Colonic mucosa (tissue), 4 donors: Measurements from ENCODE around the gene AZGP1. TPM values are rescaled to one million over a fixed set of nuclear protein-coding genes. Genes with fewer than 3 reads are reported as not detected.

Source experiments
- DNase-seq: peaks from one replicate; pipeline ENCODE4 v3.0.0-alpha.2; 2020
- H3K27ac ChIP-seq: fragments of 200-600 bp; one replicate; pipeline ENCODE4 v1.8.0; 2021
- H3K27me3 ChIP-seq: fragments of 200-600 bp; one replicate; pipeline ENCODE4 v1.8.0; 2021
- H3K36me3 ChIP-seq: fragments of 200-600 bp; one replicate; pipeline ENCODE4 v1.8.0; 2021
- H3K4me1 ChIP-seq: fragments of 200-600 bp; one replicate; pipeline ENCODE4 v1.8.0; 2021; ENCODE audit warnings: mild to moderate bottlenecking
- H3K4me3 ChIP-seq: fragments of 200-600 bp; one replicate; pipeline ENCODE4 v1.8.0; 2021
- H3K9ac ChIP-seq, 2 donors: one replicate each; pipeline ENCODE4 v1.7.0; 2013; ENCODE audit warnings: control low read depth in 2 of 2, low read depth in 2 of 2, low read length in 2 of 2
- H3K9me3 ChIP-seq: fragments of 200-600 bp; one replicate; pipeline ENCODE4 v1.8.0; 2021
- CTCF ChIP-seq: fragments of 200-600 bp; IDR thresholded peaks from one replicate; pipeline ENCODE4 v1.8.0; 2022; ENCODE audit warnings: antibody characterized with exemption, mild to moderate bottlenecking
- intact Hi-C: fragments of 100-400 bp; cut with DNase I; formaldehyde crosslinking; loops from one replicate; pipeline ENCODE4 v1.14.1; 2022
- total RNA-seq, 2 donors: library from RNA; stranded (reverse); fragmentation: NEBNext Ultra II Directional in 1 of 2; extraction: Animal tissue kit (Norgen Biotek cat#: 25700) in 1 of 2; gene quantifications; one replicate each; pipeline ENCODE4 v1.2.1, GENCODE V29; 2021
- donor health status: healthy.
- donor health status: DM: no; HTN: no; CAD: no.
- donor health status: DM: no; HTN: no; CAD: no.

Gene AZGP1
- total RNA-seq, 2 donors from 2014 or later = 2.5 to 4.6 TPM

GRCh38 chr7:100007887-100008286 lies 32.1 kb upstream of the AZGP1 start:
- Histone ChIP-seq H3K4me1 (peaks cover 1% of the 10 kb centered on the region), H3K36me3 (no peaks in the 10 kb centered on the region), H3K27ac (no peak overlapping the region), H3K9me3 (no peaks in the 10 kb centered on the region), H3K27me3 (no peaks in the 10 kb centered on the region), H3K9ac (no peak overlapping the region), H3K4me3 (no peak overlapping the region)
- no peak for DNase-seq
- no peak for TF ChIP-seq CTCF
- intact Hi-C loops = no loop called here

- Histone ChIP-seq H3K9ac (peak overlapping the region; percentile 30 to 62), H3K27me3 (no peaks in the 10 kb centered on the region), H3K36me3 (no peaks in the 10 kb centered on the region), H3K4me1 (no peaks in the 10 kb centered on the region), H3K4me3 (no peak overlapping the region), H3K27ac (peak overlapping the region; percentile 65), H3K9me3 (no peaks in the 10 kb centered on the region)
- peak; percentile 84 for DNase-seq
- TF ChIP-seq CTCF = no peak
- intact Hi-C loops = no loop called here
Measured at GRCh38 chr7:100003711-100004661, 28.2 kb upstream of the AZGP1 start.

- H3K36me3 ChIP-seq = no peaks in the 10 kb centered on the region
- no peaks in the 10 kb centered on the region for H3K4me1 ChIP-seq
- no peaks in the 10 kb centered on the region for H3K27me3 ChIP-seq
- H3K27ac ChIP-seq = peak overlapping the region; percentile 53
- H3K4me3 ChIP-seq = no peak overlapping the region
- intact Hi-C loops = no loop called here
- DNase-seq = no peak
- H3K9me3 ChIP-seq = no peaks in the 10 kb centered on the region
- H3K9ac ChIP-seq = peak overlapping the region in 1 of 2 donors; percentile 51
- no peak for TF ChIP-seq CTCF
Measured at GRCh38 chr7:100000239-100000638, 24.4 kb upstream of the AZGP1 start.

GRCh38 chr7:99997545-99998137 lies 21.8 kb upstream of the AZGP1 start:
- Histone ChIP-seq H3K4me1 (no peaks in the 10 kb centered on the region), H3K4me3 (peak overlapping the region; percentile 33), H3K9ac (peak overlapping the region; percentile 62 to 77), H3K27me3 (no peaks in the 10 kb centered on the region), H3K27ac (peak overlapping the region; percentile 74), H3K36me3 (no peaks in the 10 kb centered on the region), H3K9me3 (no peaks in the 10 kb centered on the region)
- peak; percentile 57 for DNase-seq
- peak; percentile 38 for TF ChIP-seq CTCF
- intact Hi-C loops = no loop called here

- peak overlapping the region; percentile 62 to 77 for H3K9ac ChIP-seq
- H3K9me3 ChIP-seq = no peaks in the 10 kb centered on the region
- H3K4me1 ChIP-seq = no peaks in the 10 kb centered on the region
- no peak for TF ChIP-seq CTCF
- peak overlapping the region; percentile 33 for H3K4me3 ChIP-seq
- no peaks in the 10 kb centered on the region for H3K27me3 ChIP-seq
- H3K36me3 ChIP-seq = no peaks in the 10 kb centered on the region
- no peak for DNase-seq
- peak overlapping the region; percentile 74 for H3K27ac ChIP-seq
- intact Hi-C loops = no loop called here
Measured at GRCh38 chr7:99996755-99997544, 21.1 kb upstream of the AZGP1 start.
